ENCODE data around the gene TSHZ2.

DNA sequence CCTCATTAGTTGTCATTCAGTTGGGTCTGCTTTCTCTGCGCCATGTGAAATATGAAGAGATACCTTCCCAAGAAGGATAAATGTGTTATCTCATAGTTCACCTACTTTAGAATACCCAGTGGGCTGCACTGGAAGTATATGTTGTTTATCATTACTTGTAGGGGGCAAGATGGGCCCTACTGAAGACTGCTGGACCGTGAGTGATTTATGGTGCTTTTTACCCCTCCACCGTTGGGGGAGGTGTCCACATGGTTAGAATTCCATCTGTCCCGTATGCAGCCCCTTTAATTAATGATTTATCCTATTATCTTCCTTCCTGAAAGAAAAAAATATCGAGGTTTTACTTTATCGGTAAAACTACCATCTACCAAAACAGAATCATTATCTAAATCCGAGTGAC, 97.0 kb downstream of the TSHZ2 start:
- TF ChIP-seq, protein P1, sequence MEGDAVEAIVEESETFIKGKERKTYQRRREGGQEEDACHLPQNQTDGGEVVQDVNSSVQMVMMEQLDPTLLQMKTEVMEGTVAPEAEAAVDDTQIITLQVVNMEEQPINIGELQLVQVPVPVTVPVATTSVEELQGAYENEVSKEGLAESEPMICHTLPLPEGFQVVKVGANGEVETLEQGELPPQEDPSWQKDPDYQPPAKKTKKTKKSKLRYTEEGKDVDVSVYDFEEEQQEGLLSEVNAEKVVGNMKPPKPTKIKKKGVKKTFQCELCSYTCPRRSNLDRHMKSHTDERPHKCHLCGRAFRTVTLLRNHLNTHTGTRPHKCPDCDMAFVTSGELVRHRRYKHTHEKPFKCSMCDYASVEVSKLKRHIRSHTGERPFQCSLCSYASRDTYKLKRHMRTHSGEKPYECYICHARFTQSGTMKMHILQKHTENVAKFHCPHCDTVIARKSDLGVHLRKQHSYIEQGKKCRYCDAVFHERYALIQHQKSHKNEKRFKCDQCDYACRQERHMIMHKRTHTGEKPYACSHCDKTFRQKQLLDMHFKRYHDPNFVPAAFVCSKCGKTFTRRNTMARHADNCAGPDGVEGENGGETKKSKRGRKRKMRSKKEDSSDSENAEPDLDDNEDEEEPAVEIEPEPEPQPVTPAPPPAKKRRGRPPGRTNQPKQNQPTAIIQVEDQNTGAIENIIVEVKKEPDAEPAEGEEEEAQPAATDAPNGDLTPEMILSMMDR (IDR thresholded peaks at IDR 0.05): no peak
- no peak for TF ChIP-seq POLR2A (IDR thresholded peaks at IDR 0.05)
